ENCODE data around the gene P3H4. TPM values are rescaled to one million over a fixed set of nuclear protein-coding genes. Genes with fewer than 3 reads are reported as not detected.

The P3H4 gene
- total RNA-seq, 2 experiments from 2014 or later, result 2.1 to 3.0 TPM

- Mint-ChIP-seq H3K27ac (no peak overlapping the region), H3K4me1 (no peaks in the 10 kb centered on the region), H3K27me3 (no peaks in the 10 kb centered on the region), H3K4me3 (no peak overlapping the region), H3K9me3 (ENCODE audit: low read depth) (no peaks in the 10 kb centered on the region), H3K36me3 (no peaks in the 10 kb centered on the region)
- DNase-seq, result no peak
- CTCF ChIA-PET, result no interaction called here
- no peak for ATAC-seq
These were observed 44.3 kb downstream of the P3H4 start for GRCh38 chr17:41767324-41768042.

GRCh38 chr17:41766135-41766534, 45.6 kb downstream of the P3H4 start:
- H3K36me3 Mint-ChIP-seq, result no peaks in the 10 kb centered on the region
- DNase-seq (no peak), ATAC-seq (no peak)
- no peaks in the 10 kb centered on the region for H3K27me3 Mint-ChIP-seq
- no peak overlapping the region for H3K4me3 Mint-ChIP-seq
- no peaks in the 10 kb centered on the region for H3K4me1 Mint-ChIP-seq
- H3K9me3 Mint-ChIP-seq (ENCODE audit: low read depth), result no peaks in the 10 kb centered on the region
- H3K27ac Mint-ChIP-seq, result no peak overlapping the region
- CTCF ChIA-PET, result interaction anchor here (0.7 kb wide), 1 partner anchor 20 kb away, joined by 3 read pairs; the partner anchor contains the start of gene JUP

GRCh38 chr17:41763327-41763726, 48.4 kb downstream of the P3H4 start:
- H3K27me3 Mint-ChIP-seq, result no peaks in the 10 kb centered on the region
- CTCF ChIA-PET, result no interaction called here
- H3K36me3 Mint-ChIP-seq, result no peaks in the 10 kb centered on the region
- no peaks in the 10 kb centered on the region for H3K9me3 Mint-ChIP-seq (ENCODE audit: low read depth)
- H3K27ac Mint-ChIP-seq, result no peak overlapping the region
- ATAC-seq (no peak), DNase-seq (no peak)
- no peaks in the 10 kb centered on the region for H3K4me1 Mint-ChIP-seq
- no peak overlapping the region for H3K4me3 Mint-ChIP-seq

- ATAC-seq, result no peak
- Mint-ChIP-seq H3K27me3 (no peaks in the 10 kb centered on the region), H3K4me3 (no peak overlapping the region), H3K27ac (no peak overlapping the region), H3K4me1 (no peaks in the 10 kb centered on the region), H3K9me3 (ENCODE audit: low read depth) (no peaks in the 10 kb centered on the region), H3K36me3 (no peaks in the 10 kb centered on the region)
- DNase-seq, result no peak
- CTCF ChIA-PET, result no interaction called here
These were observed 48.9 kb downstream of the P3H4 start for GRCh38 chr17:41762841-41763240.

- ATAC-seq (no peak), DNase-seq (no peak)
- CTCF ChIA-PET, result no interaction called here
- Mint-ChIP-seq H3K27ac (no peak overlapping the region), H3K9me3 (ENCODE audit: low read depth) (no peaks in the 10 kb centered on the region), H3K4me1 (no peaks in the 10 kb centered on the region), H3K4me3 (no peak overlapping the region), H3K27me3 (no peaks in the 10 kb centered on the region), H3K36me3 (no peaks in the 10 kb centered on the region)
These were observed 49.4 kb downstream of the P3H4 start for GRCh38 chr17:41762391-41762790.

- Mint-ChIP-seq H3K4me1 (no peaks in the 10 kb centered on the region), H3K4me3 (no peak overlapping the region), H3K27me3 (no peaks in the 10 kb centered on the region), H3K9me3 (ENCODE audit: low read depth) (no peaks in the 10 kb centered on the region), H3K36me3 (no peaks in the 10 kb centered on the region), H3K27ac (no peak overlapping the region)
- DNase-seq (no peak), ATAC-seq (no peak)
- CTCF ChIA-PET, result interaction anchor here (1.1 kb wide), 1 partner anchor 27 kb away, joined by 4 read pairs; no protein-coding TSS in a partner anchor
These were observed 50.9 kb downstream of the P3H4 start for GRCh38 chr17:41760878-41761277.

- ATAC-seq (no peak), DNase-seq (no peak)
- CTCF ChIA-PET, result interaction anchor here (0.9 kb wide), 1 partner anchor 30 kb away, joined by 3 read pairs; no protein-coding TSS in a partner anchor
- no peaks in the 10 kb centered on the region for H3K36me3 Mint-ChIP-seq
- no peak overlapping the region for H3K4me3 Mint-ChIP-seq
- H3K9me3 Mint-ChIP-seq (ENCODE audit: low read depth), result no peaks in the 10 kb centered on the region
- no peaks in the 10 kb centered on the region for H3K27me3 Mint-ChIP-seq
- H3K27ac Mint-ChIP-seq, result no peak overlapping the region
- H3K4me1 Mint-ChIP-seq, result no peaks in the 10 kb centered on the region
These were observed 53.1 kb downstream of the P3H4 start for GRCh38 chr17:41758601-41759000.

GRCh38 chr17:41754066-41754465, 57.7 kb downstream of the P3H4 start:
- Mint-ChIP-seq H3K27ac (no peak overlapping the region), H3K4me1 (no peaks in the 10 kb centered on the region), H3K4me3 (no peak overlapping the region), H3K36me3 (no peaks in the 10 kb centered on the region), H3K27me3 (peaks cover 5% of the 10 kb centered on the region), H3K9me3 (ENCODE audit: low read depth) (no peaks in the 10 kb centered on the region)
- CTCF ChIA-PET, result no interaction called here
- DNase-seq, result no peak
- ATAC-seq, result no peak

Other genes with a start within 250 kb of the P3H4 start
- gene KRT9, start 239.9 kb downstream of the P3H4 start, total RNA-seq, result not detected
- not detected for gene KRT14, start 225.1 kb downstream of the P3H4 start, total RNA-seq
- gene KRT16, start 199.2 kb downstream of the P3H4 start, total RNA-seq, result not detected
- under 1 TPM in 1 of 2 experiments, not detected in 1; 0.80 TPM for gene KRT17, start 187.4 kb downstream of the P3H4 start, total RNA-seq
- gene EIF1, start 123.1 kb downstream of the P3H4 start, total RNA-seq, result 100 to 1,000 TPM; 593 to 900 TPM
- not detected for gene GAST, start 99.6 kb downstream of the P3H4 start, total RNA-seq
- gene HAP1, start 77.3 kb downstream of the P3H4 start, total RNA-seq, result under 1 TPM; 0.15 to 0.19 TPM
- gene JUP, start 25.2 kb downstream of the P3H4 start, total RNA-seq, result 1 to 10 TPM; 2.3 TPM
- gene FKBP10, start 1.1 kb upstream of the P3H4 start, total RNA-seq, result 1 to 10 TPM; 1.3 TPM
- 10 to 100 TPM; 28.2 to 35.0 TPM for gene NT5C3B, start 24.3 kb upstream of the P3H4 start, total RNA-seq
- gene KLHL10, start 25.9 kb upstream of the P3H4 start, total RNA-seq, result not detected
- 10 to 100 TPM; 14.4 to 16.4 TPM for gene KLHL11, start 53.5 kb upstream of the P3H4 start, total RNA-seq
- gene ACLY, start 107.0 kb upstream of the P3H4 start, total RNA-seq, result 100 to 1,000 TPM; 186 to 220 TPM
- gene ODAD4, start 118.7 kb upstream of the P3H4 start, total RNA-seq, result 1 to 10 TPM in 1 of 2 experiments, under 1 TPM in 1; 0.49 to 1.1 TPM
- gene CNP, start 154.8 kb upstream of the P3H4 start, total RNA-seq, result 100 to 1,000 TPM in 1 of 2 experiments, 10 to 100 TPM in 1; 98.1 to 112 TPM
- 10 to 100 TPM; 89.1 to 97.0 TPM for gene DNAJC7, start 205.5 kb upstream of the P3H4 start, total RNA-seq
- 10 to 100 TPM; 21.0 to 23.7 TPM for gene NKIRAS2, start 208.1 kb upstream of the P3H4 start, total RNA-seq
- gene C17orf113, start 238.7 kb upstream of the P3H4 start, total RNA-seq, result under 1 TPM; 0.14 to 0.23 TPM